AG09309 (cell line): ENCODE data around the gene ATP10B.

Source experiments
- DNase-seq: peaks from one replicate; pipeline ENCODE4 v3.0.0-alpha.2; 2010; ENCODE audit warnings: low read depth
- H3K4me3 ChIP-seq: 2 replicates; pipeline ENCODE4 v1.5.1; 2011; ENCODE audit warnings: mild to moderate bottlenecking, low read depth, low read length, moderate library complexity; ENCODE audit not compliant: control insufficient read depth
- TF ChIP-seq, protein P1 (sequence below): IDR thresholded peaks from 2 replicates; pipeline ENCODE4 v1.5.1; 2011; ENCODE audit warnings: mild to moderate bottlenecking, low read depth, low read length, inconsistent platforms; ENCODE audit not compliant: insufficient read depth, control insufficient read depth; ENCODE audit errors: missing control alignments

ATP10B gene

GRCh38 chr5:160545832-160546231 is 306.2 kb downstream of the ATP10B start:
- TF ChIP-seq, protein P1, sequence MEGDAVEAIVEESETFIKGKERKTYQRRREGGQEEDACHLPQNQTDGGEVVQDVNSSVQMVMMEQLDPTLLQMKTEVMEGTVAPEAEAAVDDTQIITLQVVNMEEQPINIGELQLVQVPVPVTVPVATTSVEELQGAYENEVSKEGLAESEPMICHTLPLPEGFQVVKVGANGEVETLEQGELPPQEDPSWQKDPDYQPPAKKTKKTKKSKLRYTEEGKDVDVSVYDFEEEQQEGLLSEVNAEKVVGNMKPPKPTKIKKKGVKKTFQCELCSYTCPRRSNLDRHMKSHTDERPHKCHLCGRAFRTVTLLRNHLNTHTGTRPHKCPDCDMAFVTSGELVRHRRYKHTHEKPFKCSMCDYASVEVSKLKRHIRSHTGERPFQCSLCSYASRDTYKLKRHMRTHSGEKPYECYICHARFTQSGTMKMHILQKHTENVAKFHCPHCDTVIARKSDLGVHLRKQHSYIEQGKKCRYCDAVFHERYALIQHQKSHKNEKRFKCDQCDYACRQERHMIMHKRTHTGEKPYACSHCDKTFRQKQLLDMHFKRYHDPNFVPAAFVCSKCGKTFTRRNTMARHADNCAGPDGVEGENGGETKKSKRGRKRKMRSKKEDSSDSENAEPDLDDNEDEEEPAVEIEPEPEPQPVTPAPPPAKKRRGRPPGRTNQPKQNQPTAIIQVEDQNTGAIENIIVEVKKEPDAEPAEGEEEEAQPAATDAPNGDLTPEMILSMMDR: no peak
- no peak for DNase-seq
- no peak overlapping the region for H3K4me3 ChIP-seq

DNA sequence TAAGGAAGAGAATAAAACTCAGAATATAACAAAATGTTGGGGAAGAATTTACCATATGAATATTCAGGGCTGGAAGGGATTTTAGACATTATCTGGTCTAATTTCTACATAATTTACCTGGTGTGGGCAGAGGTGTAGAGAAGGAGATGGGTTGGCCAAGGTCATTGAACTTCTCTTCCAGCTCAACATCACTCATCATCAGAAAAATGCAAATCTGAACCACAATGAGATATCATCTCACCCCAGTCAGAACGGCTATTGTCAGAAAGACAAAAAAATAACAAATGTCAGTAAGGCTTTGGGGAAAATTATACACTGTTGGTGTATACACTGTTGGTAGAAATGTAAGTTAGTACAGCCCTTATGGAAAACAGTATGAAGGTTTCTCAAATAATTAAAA is 308.6 kb downstream of the ATP10B start:
- DNase-seq: no peak
- H3K4me3 ChIP-seq: no peak overlapping the region
- TF ChIP-seq, protein P1: no peak

DNA sequence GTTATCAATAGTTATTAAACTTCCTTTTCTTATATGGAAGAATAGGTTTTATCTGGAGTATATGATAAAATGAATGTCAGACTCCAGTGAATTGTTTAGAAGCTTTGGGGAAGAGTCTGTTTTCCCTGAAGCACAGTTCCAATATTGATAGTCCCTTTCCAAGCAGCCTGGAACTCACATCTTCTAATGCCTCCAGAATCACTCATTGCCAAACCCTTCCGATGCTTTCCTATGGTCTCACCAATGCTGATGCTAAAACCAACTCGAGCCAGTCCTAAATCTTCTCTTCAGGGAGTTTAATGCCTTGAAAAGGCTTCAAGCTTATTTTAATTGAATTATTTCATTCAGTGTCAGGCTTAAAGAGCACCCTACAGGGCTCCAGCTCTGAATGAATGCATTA is 309.2 kb downstream of the ATP10B start:
- H3K4me3 ChIP-seq: no peak overlapping the region
- TF ChIP-seq, protein P1: no peak
- no peak for DNase-seq

DNA sequence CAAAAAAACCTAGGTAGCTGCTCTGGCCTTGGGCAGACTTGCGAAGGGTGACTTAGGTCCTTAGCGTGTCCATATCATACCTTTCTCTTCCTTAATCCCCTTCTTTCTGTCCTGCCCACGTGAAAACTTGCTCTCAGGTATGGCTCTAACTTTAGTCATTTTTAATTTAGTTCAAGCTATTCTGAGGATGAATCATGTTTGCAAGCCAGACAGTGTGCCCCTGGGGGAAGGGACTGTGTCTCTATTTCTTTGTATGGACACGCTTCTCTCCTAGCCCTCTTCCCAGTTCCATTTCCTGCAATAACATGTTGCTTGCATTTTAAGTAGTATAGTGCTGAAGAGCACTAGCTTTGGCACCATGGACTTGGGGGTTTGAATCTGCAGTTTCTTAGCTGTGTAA is 309.7 kb downstream of the ATP10B start:
- no peak for DNase-seq
- TF ChIP-seq, protein P1: no peak
- H3K4me3 ChIP-seq: no peak overlapping the region

DNA sequence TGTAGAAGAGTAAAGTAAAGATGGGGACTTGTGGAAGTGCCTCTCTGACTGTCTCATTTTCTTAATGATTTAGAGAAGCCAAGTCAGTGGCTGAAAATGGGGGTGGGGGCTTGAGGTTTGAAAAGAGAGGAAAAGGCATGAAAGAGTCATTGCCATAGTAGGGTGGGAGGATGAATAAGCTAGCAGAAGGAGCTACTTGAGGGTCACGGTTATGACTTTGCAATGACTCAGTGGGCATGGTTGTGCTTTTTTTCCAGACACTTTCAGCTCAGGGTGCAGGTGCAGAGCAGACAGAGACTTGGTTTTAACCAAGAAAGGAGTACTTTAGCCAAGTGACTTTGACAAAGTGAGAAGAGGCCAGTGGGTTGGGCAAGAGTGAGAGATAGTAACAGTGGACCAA is 312.6 kb downstream of the ATP10B start:
- TF ChIP-seq, protein P1: no peak
- no peak for DNase-seq
- H3K4me3 ChIP-seq: no peak overlapping the region

- DNase-seq: no peak
- no peak overlapping the region for H3K4me3 ChIP-seq
- TF ChIP-seq, protein P1: no peak
Measured at GRCh38 chr5:160537940-160538339, 314.1 kb downstream of the ATP10B start.

- H3K4me3 ChIP-seq: no peak overlapping the region
- no peak for DNase-seq
- TF ChIP-seq, protein P1: no peak
Measured at GRCh38 chr5:160537116-160537515, 314.9 kb downstream of the ATP10B start.
